RPMI8226 (cell line): Measurements from ENCODE around the gene NUPR1.
"Not testable (repeated sequence)": the region's sequence is repeated elsewhere in the genome, so short reads cannot be mapped to it uniquely, and the experiment has no call there.

Experiments used
- DNase-seq: peaks from one replicate; pipeline ENCODE4 v3.0.0-alpha.2; 2015

NUPR1 gene

GRCh38 chr16:28538733-28539596 lies at the start of gene NUPR1:
TSS of gene NUPR1 (minus strand) at chr16:28538974. CDS start at chr16:28538907, 67 bp downstream.
- DNase-seq = no peak

- DNase-seq = no peak
Observed at GRCh38 chr16:28587386-28587785, 48.6 kb upstream of the NUPR1 start.

- DNase-seq = no peak
Observed at GRCh38 chr16:28586466-28586865, 47.7 kb upstream of the NUPR1 start.

- no peak for DNase-seq
Observed at GRCh38 chr16:28585674-28586073, 46.9 kb upstream of the NUPR1 start.

GRCh38 chr16:28580726-28581315 lies 42.0 kb upstream of the NUPR1 start:
- no peak for DNase-seq

GRCh38 chr16:28575446-28576109 lies 36.8 kb upstream of the NUPR1 start:
- DNase-seq = no peak

- no peak for DNase-seq
Observed at GRCh38 chr16:28574925-28575324, 36.2 kb upstream of the NUPR1 start.

- DNase-seq = no peak
Observed at GRCh38 chr16:28573738-28574718, 35.3 kb upstream of the NUPR1 start.

GRCh38 chr16:28572696-28573510 lies 34.1 kb upstream of the NUPR1 start:
- DNase-seq = no peak

GRCh38 chr16:28569968-28570752 lies 31.4 kb upstream of the NUPR1 start:
- no peak for DNase-seq

GRCh38 chr16:28569021-28569420 lies 30.2 kb upstream of the NUPR1 start:
- no peak for DNase-seq

GRCh38 chr16:28567292-28567691 lies 28.5 kb upstream of the NUPR1 start:
- no peak for DNase-seq

- not testable (repeated sequence) for DNase-seq
Observed at GRCh38 chr16:28566233-28566925, 27.6 kb upstream of the NUPR1 start.

GRCh38 chr16:28563218-28563617 lies 24.4 kb upstream of the NUPR1 start:
- no peak for DNase-seq

- DNase-seq = no peak
Observed at GRCh38 chr16:28562199-28562598, 23.4 kb upstream of the NUPR1 start.

GRCh38 chr16:28561557-28562187 lies 22.9 kb upstream of the NUPR1 start:
- no peak for DNase-seq

- no peak for DNase-seq
Observed at GRCh38 chr16:28558456-28558855, 19.7 kb upstream of the NUPR1 start.

- no peak for DNase-seq
Observed at GRCh38 chr16:28556914-28557320, 18.1 kb upstream of the NUPR1 start.

- DNase-seq = no peak
Observed at GRCh38 chr16:28555561-28555960, 16.8 kb upstream of the NUPR1 start.
